ENCODE results near the gene RAB11FIP4. TPM values are rescaled to one million over a fixed set of nuclear protein-coding genes. Genes with fewer than 3 reads are reported as not detected.

RAB11FIP4 gene
- polyA plus RNA-seq, 4 donors: 1.2 to 16.5 (median 15.0) TPM

GRCh38 chr17:31452101-31452500, 60.6 kb downstream of the RAB11FIP4 start:
- no peak for DNase-seq (ENCODE audit: low read depth in 4 of 4, low spot score in 3 of 4)

- no peak for DNase-seq (ENCODE audit: low read depth in 4 of 4, low spot score in 3 of 4)
Measured at GRCh38 chr17:31452561-31453110, 61.2 kb downstream of the RAB11FIP4 start.

- no peak for DNase-seq (ENCODE audit: low read depth in 4 of 4, low spot score in 3 of 4)
Measured at GRCh38 chr17:31453896-31454295, 62.4 kb downstream of the RAB11FIP4 start.

DNA sequence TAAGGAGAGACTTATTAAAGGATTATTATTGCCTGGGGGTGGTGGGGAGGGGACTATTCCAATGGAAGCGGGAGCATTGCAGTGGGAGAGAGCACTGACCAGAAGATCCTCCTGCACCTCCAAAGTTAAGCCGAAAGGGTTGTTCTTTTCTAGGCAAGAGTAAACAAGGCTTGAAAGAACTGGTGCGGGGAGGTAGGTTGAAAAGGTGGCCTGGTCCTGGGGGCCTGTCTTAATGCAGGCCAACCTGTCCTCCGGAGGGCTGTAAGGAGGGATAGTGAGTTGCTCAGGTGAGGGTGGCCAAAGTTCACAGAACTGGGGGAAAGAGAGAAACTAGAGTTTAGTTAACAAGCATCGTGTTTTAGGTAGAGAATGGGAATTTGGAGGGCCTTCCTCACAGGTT, 65.3 kb downstream of the RAB11FIP4 start:
- DNase-seq (ENCODE audit: low read depth in 4 of 4, low spot score in 3 of 4): no peak

DNA sequence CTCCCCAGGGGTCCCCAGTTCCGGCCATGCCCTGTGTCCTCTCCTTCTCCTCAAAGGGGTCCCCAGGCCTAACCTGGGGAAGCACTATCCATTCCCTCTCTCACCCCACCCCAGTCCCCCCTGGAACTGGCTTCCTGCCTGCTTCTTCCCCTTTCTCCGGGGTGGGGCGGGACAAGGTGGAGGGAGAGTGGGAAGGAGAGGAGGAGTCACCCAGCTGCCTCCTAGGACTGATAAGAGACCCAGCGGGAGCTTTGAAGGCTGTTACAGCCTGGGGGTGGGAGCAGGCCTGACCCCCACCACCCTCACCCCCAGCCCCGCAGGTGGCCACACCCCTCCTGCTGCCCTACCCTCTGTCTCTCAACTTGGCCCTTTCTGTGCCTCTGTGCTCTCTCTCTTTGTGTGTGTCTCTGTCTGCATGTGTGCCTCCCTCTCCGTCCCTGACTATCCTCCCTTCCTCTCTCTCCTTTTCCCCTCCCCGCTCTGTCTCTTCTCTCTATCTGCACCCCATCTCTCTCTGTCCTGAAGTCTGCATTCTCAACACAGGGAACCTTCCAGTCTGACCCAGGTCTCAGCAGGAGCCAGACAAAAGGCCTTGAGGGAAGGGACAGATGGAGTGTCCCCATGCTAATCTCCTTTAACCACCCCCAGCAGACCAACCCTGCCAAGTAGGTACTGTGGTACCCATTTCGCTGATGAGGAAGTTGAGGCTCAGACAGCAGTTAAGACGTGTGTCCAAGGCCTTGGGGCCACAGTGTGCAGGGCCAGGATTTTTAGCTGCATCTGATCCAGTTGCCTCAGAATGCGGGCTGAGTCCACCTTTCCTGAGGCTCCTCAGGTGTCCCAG, 66.1 kb downstream of the RAB11FIP4 start:
- DNase-seq (ENCODE audit: low read depth in 4 of 4, low spot score in 3 of 4): no peak

DNA sequence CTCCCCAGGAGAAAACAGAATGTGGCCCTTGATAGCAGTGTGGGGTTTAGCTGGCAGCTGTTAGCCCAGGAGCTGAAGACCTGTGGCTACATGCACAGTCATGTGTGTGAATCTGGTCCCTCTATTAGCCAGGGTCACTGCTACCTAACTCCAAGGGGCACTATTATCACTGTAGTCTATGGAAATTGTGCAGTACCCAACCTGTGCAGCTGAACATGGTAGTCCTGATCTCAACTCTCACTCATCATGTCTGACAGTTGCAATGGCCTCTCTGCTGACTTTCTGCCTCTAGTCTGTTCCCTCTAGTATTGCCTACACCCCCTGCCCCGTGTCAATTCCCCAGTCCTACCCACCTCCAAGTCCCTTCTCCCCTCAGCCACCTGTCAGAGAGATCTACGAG, 67.4 kb downstream of the RAB11FIP4 start:
- DNase-seq (ENCODE audit: low read depth in 4 of 4, low spot score in 3 of 4): no peak

- DNase-seq (ENCODE audit: low read depth in 4 of 4, low spot score in 3 of 4): no peak
Measured at GRCh38 chr17:31459716-31460115, 68.2 kb downstream of the RAB11FIP4 start.

GRCh38 chr17:31460226-31460721, 68.8 kb downstream of the RAB11FIP4 start:
- no peak for DNase-seq (ENCODE audit: low read depth in 4 of 4, low spot score in 3 of 4)

DNA sequence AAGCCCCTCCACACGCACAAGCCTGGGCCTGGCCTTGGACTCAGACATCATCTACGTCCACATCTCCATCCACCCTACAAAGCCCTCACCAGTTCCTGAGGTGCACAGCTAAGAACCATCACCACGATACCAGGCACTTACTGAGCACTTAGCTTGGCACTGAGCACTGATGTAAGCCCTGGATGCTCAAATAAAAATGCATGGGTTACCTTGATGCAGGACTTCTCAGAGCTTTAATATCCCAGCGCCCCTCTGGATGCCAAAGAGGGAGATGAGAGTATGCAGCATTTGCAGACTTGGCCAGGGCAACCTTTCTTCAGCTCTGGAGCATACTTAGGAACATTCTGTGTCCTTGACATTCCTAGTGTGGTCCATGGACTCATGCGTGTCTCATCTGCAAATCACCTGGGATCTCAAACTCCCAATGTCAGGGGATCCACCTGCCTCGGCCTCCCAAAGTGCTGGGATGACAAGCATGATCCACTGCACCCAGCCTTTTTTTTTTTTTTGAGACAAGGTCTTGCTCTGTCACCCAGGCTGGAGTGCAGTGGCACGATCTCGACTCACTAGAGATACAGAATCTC, 69.8 kb downstream of the RAB11FIP4 start:
- no peak for DNase-seq (ENCODE audit: low read depth in 4 of 4, low spot score in 3 of 4)

- DNase-seq (ENCODE audit: low read depth in 4 of 4, low spot score in 3 of 4): no peak
Measured at GRCh38 chr17:31462261-31462660, 70.8 kb downstream of the RAB11FIP4 start.

DNA sequence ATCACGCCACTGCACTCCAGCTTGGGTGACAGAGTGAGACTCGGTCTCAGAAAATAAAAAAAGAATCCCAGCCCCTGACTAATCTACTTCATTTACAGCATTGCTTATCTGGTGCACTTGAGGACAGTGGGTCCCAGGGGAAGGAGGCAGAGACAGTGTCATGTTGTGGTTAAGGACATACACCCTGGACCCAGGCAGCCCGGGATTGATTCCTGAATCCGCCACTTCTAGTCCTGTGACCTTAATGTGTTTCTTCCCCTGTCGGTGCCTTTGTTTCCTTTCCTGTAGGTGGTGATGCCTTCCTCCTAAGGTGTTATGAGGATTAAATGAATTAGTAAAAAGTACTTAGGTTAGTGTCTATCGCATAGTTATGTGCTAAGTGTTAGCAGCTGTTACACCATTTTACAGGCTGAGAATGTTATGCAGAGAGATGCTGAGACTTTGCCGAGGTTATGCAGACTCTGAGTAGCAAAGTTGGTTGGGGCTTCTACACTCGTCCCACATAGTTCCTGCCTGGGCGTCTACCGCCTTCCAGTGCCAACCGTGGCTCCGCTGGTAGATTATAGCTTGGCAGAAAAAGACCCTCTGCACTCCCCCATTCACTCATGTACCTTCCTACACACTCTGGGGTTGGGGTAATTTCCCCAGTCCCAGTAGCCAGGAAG, 74.8 kb downstream of the RAB11FIP4 start:
- no peak for DNase-seq (ENCODE audit: low read depth in 4 of 4, low spot score in 3 of 4)

DNA sequence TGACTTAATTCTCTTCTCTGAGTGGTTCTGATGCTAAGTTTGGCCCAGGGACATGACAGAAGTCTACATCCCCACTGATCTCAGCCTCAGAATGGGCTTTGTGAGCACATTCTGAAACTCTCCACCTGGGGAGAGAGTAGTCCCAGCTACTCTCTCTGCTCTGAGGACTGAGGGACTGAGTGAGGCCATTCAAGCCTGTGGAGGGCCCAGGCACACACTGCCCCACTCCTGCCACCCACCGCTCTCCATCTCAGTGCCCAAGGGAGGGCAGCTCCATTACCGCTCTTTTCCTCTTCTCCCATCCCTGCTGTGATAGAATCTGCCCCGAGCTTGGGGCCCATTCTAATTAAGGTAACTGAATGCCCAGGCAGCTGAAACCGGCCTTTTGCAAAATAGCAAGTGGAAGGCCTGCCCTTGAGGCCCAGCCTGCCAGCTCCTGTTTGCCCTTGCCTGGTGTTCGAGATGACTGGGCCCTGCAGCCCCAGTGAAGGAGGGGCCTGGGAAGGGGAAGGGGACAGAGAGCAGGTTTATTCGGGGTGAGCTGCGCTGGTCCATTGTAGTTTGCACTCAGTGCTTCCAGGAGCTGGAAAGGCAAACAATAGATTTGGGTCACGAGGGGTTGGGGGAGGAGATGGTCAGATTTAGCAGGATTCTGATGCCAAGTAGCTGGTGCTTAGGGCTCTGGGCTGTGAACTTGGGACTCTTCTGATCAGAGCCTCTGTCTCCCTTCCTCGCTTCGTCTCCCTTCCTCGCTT, 76.2 kb downstream of the RAB11FIP4 start:
- DNase-seq (ENCODE audit: low read depth in 4 of 4, low spot score in 3 of 4): no peak

- DNase-seq (ENCODE audit: low read depth in 4 of 4, low spot score in 3 of 4): no peak
Measured at GRCh38 chr17:31469959-31470358, 78.5 kb downstream of the RAB11FIP4 start.

- DNase-seq (ENCODE audit: low read depth in 4 of 4, low spot score in 3 of 4): no peak
Measured at GRCh38 chr17:31470592-31470991, 79.1 kb downstream of the RAB11FIP4 start.

DNA sequence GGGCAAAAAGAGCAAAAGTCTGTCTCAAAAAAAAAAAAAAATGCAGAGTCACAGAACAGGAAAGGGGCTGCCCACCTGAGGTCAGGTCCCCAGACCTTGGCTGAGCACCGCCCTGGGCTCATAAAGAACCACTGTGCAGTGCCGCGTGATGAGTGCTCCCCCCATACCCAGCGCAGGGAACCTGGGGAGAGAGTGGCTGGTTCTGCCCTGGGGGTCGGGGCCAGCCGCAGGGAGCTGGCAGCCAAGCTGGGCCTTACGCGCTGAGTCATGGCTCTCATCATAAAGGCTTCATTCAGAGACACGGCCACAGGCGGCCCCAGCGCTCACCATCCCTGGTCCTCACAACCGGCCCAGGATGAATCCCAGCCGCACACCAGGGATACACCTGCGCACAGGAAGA, 80.7 kb downstream of the RAB11FIP4 start:
- no peak for DNase-seq (ENCODE audit: low read depth in 4 of 4, low spot score in 3 of 4)

DNA sequence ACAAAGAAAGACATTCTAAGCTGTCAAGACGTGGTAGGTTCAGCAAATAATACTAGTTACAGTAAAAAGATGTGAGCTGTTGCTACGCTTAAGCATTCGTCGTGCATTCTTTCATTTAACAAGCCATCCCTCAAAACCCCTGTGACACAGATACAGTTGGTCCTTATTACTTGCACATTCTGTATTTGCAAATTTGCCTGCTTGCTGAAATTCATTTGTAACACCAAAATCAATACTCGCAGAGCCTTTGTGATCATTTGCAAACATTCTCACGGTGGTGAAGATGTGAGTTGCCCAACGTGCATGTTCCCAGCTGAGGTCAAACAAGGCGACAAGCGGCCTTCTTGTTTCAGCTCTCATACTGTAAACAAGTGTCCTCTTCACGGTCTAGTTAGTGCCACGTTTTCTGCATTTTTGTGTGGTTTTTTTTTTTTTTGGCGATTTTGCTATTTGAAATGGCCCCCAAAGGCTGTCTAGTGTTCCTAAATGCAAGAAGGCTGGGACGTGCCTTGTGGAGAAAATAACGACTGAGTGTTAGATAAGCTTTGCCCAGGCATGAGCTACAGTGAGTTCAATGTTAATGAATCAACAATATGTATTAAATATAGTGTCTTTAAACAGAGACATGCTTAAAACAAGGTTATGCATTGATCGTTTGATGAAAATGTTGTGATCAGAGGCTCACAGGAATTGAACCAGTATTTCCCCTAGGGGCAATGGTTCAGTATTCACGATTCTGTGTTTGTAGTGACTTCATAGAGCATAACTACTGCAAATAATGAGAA, 84.1 kb downstream of the RAB11FIP4 start:
- DNase-seq (ENCODE audit: low read depth in 4 of 4, low spot score in 3 of 4): no peak

DNA sequence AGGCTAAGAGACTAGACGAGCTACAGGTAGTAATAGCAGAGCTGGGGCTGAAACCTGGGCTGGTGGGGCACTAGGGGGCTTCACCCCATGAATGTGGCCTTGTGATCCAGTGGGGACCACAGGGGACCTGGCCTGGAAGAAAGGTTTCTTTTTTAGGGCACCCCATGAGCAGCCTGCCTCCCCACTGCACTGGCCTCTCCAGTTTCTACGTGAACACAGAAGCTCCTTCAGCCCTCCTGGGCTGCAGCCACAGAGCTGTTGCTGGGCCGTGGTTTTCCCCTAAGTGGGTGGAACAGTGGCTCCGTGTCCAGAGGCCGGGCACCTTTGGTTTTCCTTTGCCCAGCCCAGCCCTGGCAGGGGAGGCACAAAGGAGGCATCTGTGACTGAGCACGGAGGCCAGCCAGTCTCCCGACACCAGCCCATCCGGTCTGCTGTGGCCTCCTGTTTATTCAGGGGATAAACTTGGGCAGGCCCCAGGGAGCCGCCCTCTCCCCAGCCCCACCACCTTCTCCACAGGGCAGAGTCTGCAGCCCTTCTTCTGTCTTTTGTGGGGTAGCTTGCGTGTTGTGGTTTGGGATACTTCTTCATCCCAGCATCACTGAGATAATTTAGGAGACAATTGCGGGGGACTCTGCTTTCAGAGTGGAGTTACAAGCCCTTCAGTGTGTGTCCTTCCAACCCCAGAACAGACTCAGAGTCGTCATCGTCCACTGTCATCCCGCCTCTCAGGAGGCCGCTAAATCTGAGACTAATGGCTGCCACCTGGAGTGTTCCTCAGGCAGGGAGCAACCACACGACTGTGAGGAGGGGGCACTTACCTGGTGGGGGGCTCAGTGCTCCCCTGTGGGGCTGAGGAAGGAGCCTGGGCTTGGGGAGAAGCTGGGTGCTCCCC, 85.3 kb downstream of the RAB11FIP4 start:
- no peak for DNase-seq (ENCODE audit: low read depth in 4 of 4, low spot score in 3 of 4)

GRCh38 chr17:31477417-31478055, 86.1 kb downstream of the RAB11FIP4 start:
- no peak for DNase-seq (ENCODE audit: low read depth in 4 of 4, low spot score in 3 of 4)
